ENCODE results near the gene PDE1A. TPM values are rescaled to one million over a fixed set of nuclear protein-coding genes. Genes with fewer than 3 reads are reported as not detected.

Gene PDE1A
- total RNA-seq, 4 donors from 2014 or later = 2.3 to 9.2 (median 3.2) TPM

- 77 to 79% methylated on average over 4 of the region's 4 CpGs for WGBS, 2 donors
- no peaks in the 10 kb centered on the region for H3K4me1 ChIP-seq
- no peaks in the 10 kb centered on the region for H3K9me3 ChIP-seq
- no peak overlapping the region for H3K27ac ChIP-seq
- H3K36me3 ChIP-seq = no peaks in the 10 kb centered on the region
- H3K4me3 ChIP-seq = no peak overlapping the region
- intact Hi-C loops (cut with DNase I) = no loop called here
- TF ChIP-seq POLR2A (IDR thresholded peaks at IDR 0.05) = no peak
- no peak for TF ChIP-seq CTCF (IDR thresholded peaks at IDR 0.05)
- no peaks in the 10 kb centered on the region for H3K27me3 ChIP-seq
- no peak for DNase-seq
These were observed 259.0 kb downstream of the PDE1A start for GRCh38 chr2:182167882-182168281.

GRCh38 chr2:182166841-182167240, 260.0 kb downstream of the PDE1A start:
- H3K4me1 ChIP-seq = no peaks in the 10 kb centered on the region
- no peak overlapping the region for H3K4me3 ChIP-seq
- H3K36me3 ChIP-seq = no peaks in the 10 kb centered on the region
- TF ChIP-seq CTCF (IDR thresholded peaks at IDR 0.05) (no peak), POLR2A (IDR thresholded peaks at IDR 0.05) (no peak)
- no peaks in the 10 kb centered on the region for H3K27me3 ChIP-seq
- 72 to 85% methylated on average over 2 of the region's 2 CpGs for WGBS, 2 donors
- no peak overlapping the region for H3K27ac ChIP-seq
- no peak for DNase-seq
- intact Hi-C loops (cut with DNase I) = no loop called here
- H3K9me3 ChIP-seq = no peaks in the 10 kb centered on the region

DNA sequence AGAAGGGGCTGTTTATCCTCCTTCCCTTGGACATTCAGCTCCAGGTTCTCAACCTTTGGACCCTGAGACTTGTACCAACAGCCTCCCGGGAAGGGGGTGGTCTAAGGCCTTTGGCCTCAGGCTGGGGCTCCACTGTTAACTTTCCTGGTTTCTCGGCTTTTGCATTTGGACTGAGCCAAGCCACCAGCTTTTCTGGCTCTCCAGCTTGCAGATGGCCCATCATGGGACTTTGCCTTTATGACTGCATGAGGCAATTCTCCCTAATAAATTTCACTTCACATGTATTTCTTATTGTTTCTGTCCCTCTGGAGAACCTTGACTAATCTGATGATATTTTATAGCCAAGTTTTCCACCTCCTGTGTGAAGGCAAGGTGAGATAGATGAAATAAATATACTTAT, 260.4 kb downstream of the PDE1A start:
- H3K4me1 ChIP-seq = no peaks in the 10 kb centered on the region
- TF ChIP-seq CTCF (IDR thresholded peaks at IDR 0.05) = no peak
- H3K9me3 ChIP-seq = no peaks in the 10 kb centered on the region
- no peak overlapping the region for H3K27ac ChIP-seq
- no peak for DNase-seq
- intact Hi-C loops (cut with DNase I) = no loop called here
- H3K27me3 ChIP-seq = no peaks in the 10 kb centered on the region
- WGBS, 2 donors = 50 to 86% methylated on average over 1 to 2 of the region's 2 CpGs
- H3K36me3 ChIP-seq = no peaks in the 10 kb centered on the region
- H3K4me3 ChIP-seq = no peak overlapping the region

DNA sequence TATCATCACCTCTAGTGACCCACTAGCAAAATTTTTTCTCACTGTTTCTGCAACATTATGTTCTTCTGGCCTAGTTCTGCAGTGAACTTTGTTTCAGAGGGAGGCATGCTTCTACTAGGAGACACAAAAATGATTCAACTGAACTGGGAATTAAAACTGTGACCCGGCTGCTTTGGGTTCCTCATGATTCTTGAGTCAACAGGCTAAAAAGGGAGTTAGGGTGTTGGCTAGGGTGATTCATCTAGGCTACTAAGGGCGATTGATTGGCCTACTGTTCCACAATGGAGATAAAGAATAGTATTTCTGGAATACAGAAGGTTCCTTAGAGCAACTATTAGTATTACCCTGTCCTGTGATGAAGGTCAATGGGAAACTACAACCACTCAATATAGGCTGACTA, 261.6 kb downstream of the PDE1A start:
- H3K4me1 ChIP-seq = no peaks in the 10 kb centered on the region
- TF ChIP-seq CTCF (IDR thresholded peaks at IDR 0.05) (no peak), POLR2A (IDR thresholded peaks at IDR 0.05) (no peak)
- no peaks in the 10 kb centered on the region for H3K36me3 ChIP-seq
- intact Hi-C loops (cut with DNase I) = no loop called here
- no peak overlapping the region for H3K27ac ChIP-seq
- DNase-seq = no peak
- WGBS, 2 donors = 58 to 67% methylated on average over 1 to 2 of the region's 2 CpGs
- H3K9me3 ChIP-seq = no peaks in the 10 kb centered on the region
- H3K27me3 ChIP-seq = no peaks in the 10 kb centered on the region
- H3K4me3 ChIP-seq = no peak overlapping the region

DNA sequence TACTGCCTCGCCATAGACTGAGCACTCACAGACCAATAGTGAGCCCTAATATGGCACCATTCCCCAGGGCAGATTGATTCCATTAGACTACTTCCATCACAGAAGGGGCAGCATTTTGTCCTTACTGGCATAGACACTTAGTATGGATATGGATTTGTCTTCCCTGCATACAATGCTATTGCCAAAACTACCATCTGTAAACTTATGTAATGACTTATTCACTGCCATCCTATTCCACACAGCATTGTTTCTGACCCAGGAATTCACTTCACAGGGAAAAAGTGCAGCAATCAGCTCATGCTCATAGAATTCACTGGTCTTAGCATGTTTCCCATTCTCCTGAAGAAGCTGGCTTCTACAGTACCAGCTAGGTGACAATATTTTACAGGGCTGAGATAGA, 262.1 kb downstream of the PDE1A start:
- intact Hi-C loops (cut with DNase I) = no loop called here
- Histone ChIP-seq H3K4me3 (no peak overlapping the region), H3K9me3 (no peaks in the 10 kb centered on the region), H3K4me1 (no peaks in the 10 kb centered on the region), H3K27ac (no peak overlapping the region), H3K27me3 (no peaks in the 10 kb centered on the region), H3K36me3 (no peaks in the 10 kb centered on the region)
- no peak for DNase-seq
- TF ChIP-seq CTCF (IDR thresholded peaks at IDR 0.05) (no peak), POLR2A (IDR thresholded peaks at IDR 0.05) (no peak)
- WGBS, 2 donors = 67 to 78% methylated on average over 1 of the region's 1 CpG

Data from esophagus squamous epithelium (tissue), 5 donors.